Vagina (tissue), 2 donors: Measurements from ENCODE around the gene PRKCQ.

ENCODE experiments used
- POLR2A ChIP-seq, 2 donors: fragments of 450-650 bp; IDR thresholded peaks; one replicate each; pipeline ENCODE4 v1.6.1; 2017; ENCODE audit warnings: antibody characterized with exemption in 2 of 2, mild to moderate bottlenecking in 2 of 2, moderate library complexity in 2 of 2
- TF ChIP-seq, protein P1 (sequence below), 3 experiments: fragments of 450-650 bp in 2 of 3; fragments of 200-600 bp in 1 of 3; sonication (generic) in 1 of 3; IDR thresholded peaks; one replicate each; pipeline ENCODE4 v1.5.1; 2017 to 2019; ENCODE audit warnings: antibody characterized with exemption in 3 of 3, mild to moderate bottlenecking in 2 of 3, moderate library complexity in 2 of 3

DNA sequence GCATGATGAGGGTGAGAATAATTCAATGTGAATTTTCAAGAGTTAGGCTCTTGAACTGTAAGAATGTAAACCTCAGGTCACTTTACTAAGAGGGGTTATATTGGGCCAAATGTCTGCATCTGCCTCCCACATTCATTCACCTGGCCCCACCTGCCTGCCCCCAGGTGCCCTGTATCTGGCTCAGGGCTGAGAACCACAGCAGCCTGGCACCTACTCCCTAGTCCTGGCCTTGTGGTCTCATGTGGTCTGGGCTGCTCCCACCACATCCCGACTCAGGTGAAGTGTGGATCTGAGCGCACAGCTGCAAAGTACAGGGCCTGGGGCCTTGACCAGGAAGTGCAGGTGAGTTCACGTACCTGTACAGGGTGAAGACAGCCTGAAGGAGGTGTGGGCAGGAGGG, 195.2 kb downstream of the PRKCQ start:
- TF ChIP-seq, protein P1, sequence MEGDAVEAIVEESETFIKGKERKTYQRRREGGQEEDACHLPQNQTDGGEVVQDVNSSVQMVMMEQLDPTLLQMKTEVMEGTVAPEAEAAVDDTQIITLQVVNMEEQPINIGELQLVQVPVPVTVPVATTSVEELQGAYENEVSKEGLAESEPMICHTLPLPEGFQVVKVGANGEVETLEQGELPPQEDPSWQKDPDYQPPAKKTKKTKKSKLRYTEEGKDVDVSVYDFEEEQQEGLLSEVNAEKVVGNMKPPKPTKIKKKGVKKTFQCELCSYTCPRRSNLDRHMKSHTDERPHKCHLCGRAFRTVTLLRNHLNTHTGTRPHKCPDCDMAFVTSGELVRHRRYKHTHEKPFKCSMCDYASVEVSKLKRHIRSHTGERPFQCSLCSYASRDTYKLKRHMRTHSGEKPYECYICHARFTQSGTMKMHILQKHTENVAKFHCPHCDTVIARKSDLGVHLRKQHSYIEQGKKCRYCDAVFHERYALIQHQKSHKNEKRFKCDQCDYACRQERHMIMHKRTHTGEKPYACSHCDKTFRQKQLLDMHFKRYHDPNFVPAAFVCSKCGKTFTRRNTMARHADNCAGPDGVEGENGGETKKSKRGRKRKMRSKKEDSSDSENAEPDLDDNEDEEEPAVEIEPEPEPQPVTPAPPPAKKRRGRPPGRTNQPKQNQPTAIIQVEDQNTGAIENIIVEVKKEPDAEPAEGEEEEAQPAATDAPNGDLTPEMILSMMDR (IDR thresholded peaks at IDR 0.05): no peak
- no peak for TF ChIP-seq POLR2A (IDR thresholded peaks at IDR 0.05)
